ENCODE results near the gene AMPD2. TPM values are rescaled to one million over a fixed set of nuclear protein-coding genes. Genes with fewer than 3 reads are reported as not detected.
A peak's percentile ranks its signal among the peaks of the same experiment; 100 is the strongest.

Gene AMPD2
- total and polyA plus RNA-seq, 2 experiments from 2014 or later: 61.3 to 79.3 TPM

- Histone ChIP-seq H3K4me1 (ENCODE audit: insufficient read depth) (peaks cover 13% of the 10 kb centered on the region), H3K27ac (no peak overlapping the region), H3K79me2 (ENCODE audit: insufficient read depth) (no peaks in the 10 kb centered on the region), H2AFZ (no peak overlapping the region), H3K36me3 (ENCODE audit: low read depth) (no peaks in the 10 kb centered on the region), H4K20me1 (ENCODE audit: insufficient read depth) (no peaks in the 10 kb centered on the region), H3K4me2 (ENCODE audit: unreplicated experiment) (no peak overlapping the region), H3K4me3 (no peak overlapping the region), H3K9ac (no peak overlapping the region), H3K27me3 (replicated peaks; ENCODE audit: insufficient read depth) (no peaks in the 10 kb centered on the region), H3K9me3 (ENCODE audit: low read depth) (no peaks in the 10 kb centered on the region), H3F3A (ENCODE audit: insufficient read depth) (peaks cover 13% of the 10 kb centered on the region), H3K9me2 (ENCODE audit: insufficient read depth) (no peaks in the 10 kb centered on the region)
- in situ Hi-C loops (cut with MboI): no loop called here
- 67 to 71% methylated on average over 8 to 9 of the region's 9 CpGs for WGBS, 2 experiments (ENCODE audit: low coverage in 1 of 2, low lambda C conversion rate in 2 of 2, missing lambda C conversion rate in 2 of 2)
- TF ChIP-seq EZH2 (IDR thresholded peaks at IDR 0.05; ENCODE audit: insufficient read depth, poor library complexity, severe bottlenecking) (no peak), EZH2phosphoT487 (IDR thresholded peaks at IDR 0.05; ENCODE audit: insufficient read depth, low read depth) (no peak)
- DNase-seq: no peak
These were observed 19.6 kb downstream of the AMPD2 start for GRCh38 chr1:109639063-109639840.

- 42 to 48% methylated on average over 6 of the region's 6 CpGs for WGBS, 2 experiments (ENCODE audit: low coverage in 1 of 2, low lambda C conversion rate in 2 of 2, missing lambda C conversion rate in 2 of 2)
- H3K79me2 ChIP-seq (ENCODE audit: insufficient read depth): no peaks in the 10 kb centered on the region
- no peaks in the 10 kb centered on the region for H4K20me1 ChIP-seq (ENCODE audit: insufficient read depth)
- H3K9me2 ChIP-seq (ENCODE audit: insufficient read depth): no peaks in the 10 kb centered on the region
- H3K27me3 ChIP-seq (replicated peaks; ENCODE audit: insufficient read depth): no peaks in the 10 kb centered on the region
- peaks cover 13% of the 10 kb centered on the region for H3K4me1 ChIP-seq (ENCODE audit: insufficient read depth)
- no peak overlapping the region for H3K4me3 ChIP-seq
- H3F3A ChIP-seq (ENCODE audit: insufficient read depth): peaks cover 13% of the 10 kb centered on the region
- H3K4me2 ChIP-seq (ENCODE audit: unreplicated experiment): no peak overlapping the region
- no peak overlapping the region for H3K27ac ChIP-seq
- no peak for TF ChIP-seq EZH2 (IDR thresholded peaks at IDR 0.05; ENCODE audit: insufficient read depth, poor library complexity, severe bottlenecking)
- no peak for TF ChIP-seq EZH2phosphoT487 (IDR thresholded peaks at IDR 0.05; ENCODE audit: insufficient read depth, low read depth)
- H2AFZ ChIP-seq: no peak overlapping the region
- no peaks in the 10 kb centered on the region for H3K9me3 ChIP-seq (ENCODE audit: low read depth)
- in situ Hi-C loops (cut with MboI): loop anchor here (10.0 kb wide), 2 partner anchors 115 to 345 kb away; partner anchors contain the start of gene AHCYL1
- H3K9ac ChIP-seq: no peak overlapping the region
- no peaks in the 10 kb centered on the region for H3K36me3 ChIP-seq (ENCODE audit: low read depth)
- DNase-seq: no peak
These were observed 20.2 kb downstream of the AMPD2 start for GRCh38 chr1:109639841-109640184.

- DNase-seq: peak; percentile 69
- no peaks in the 10 kb centered on the region for H3K9me2 ChIP-seq (ENCODE audit: insufficient read depth)
- no peaks in the 10 kb centered on the region for H3K79me2 ChIP-seq (ENCODE audit: insufficient read depth)
- H3K4me2 ChIP-seq (ENCODE audit: unreplicated experiment): no peak overlapping the region
- H3K27me3 ChIP-seq (replicated peaks; ENCODE audit: insufficient read depth): no peaks in the 10 kb centered on the region
- in situ Hi-C loops (cut with MboI): loop anchor here (10.0 kb wide), 2 partner anchors 114 to 344 kb away; partner anchors contain the start of gene AHCYL1
- no peak overlapping the region for H2AFZ ChIP-seq
- H3K4me3 ChIP-seq: no peak overlapping the region
- peaks cover 9% of the 10 kb centered on the region for H3F3A ChIP-seq (ENCODE audit: insufficient read depth)
- 28 to 30% methylated on average over 5 of the region's 5 CpGs for WGBS, 2 experiments (ENCODE audit: low coverage in 1 of 2, low lambda C conversion rate in 2 of 2, missing lambda C conversion rate in 2 of 2)
- no peaks in the 10 kb centered on the region for H3K36me3 ChIP-seq (ENCODE audit: low read depth)
- peaks cover 13% of the 10 kb centered on the region for H3K4me1 ChIP-seq (ENCODE audit: insufficient read depth)
- TF ChIP-seq EZH2phosphoT487 (IDR thresholded peaks at IDR 0.05; ENCODE audit: insufficient read depth, low read depth) (no peak), EZH2 (IDR thresholded peaks at IDR 0.05; ENCODE audit: insufficient read depth, poor library complexity, severe bottlenecking) (no peak)
- no peaks in the 10 kb centered on the region for H3K9me3 ChIP-seq (ENCODE audit: low read depth)
- H3K27ac ChIP-seq: no peak overlapping the region
- no peak overlapping the region for H3K9ac ChIP-seq
- H4K20me1 ChIP-seq (ENCODE audit: insufficient read depth): no peaks in the 10 kb centered on the region
These were observed 20.7 kb downstream of the AMPD2 start for GRCh38 chr1:109640285-109640865.

GRCh38 chr1:109641078-109641740, 21.6 kb downstream of the AMPD2 start:
- H3F3A ChIP-seq (ENCODE audit: insufficient read depth): peaks cover under 1% of the 10 kb centered on the region; the same call in 1 of the 2 replicates
- H4K20me1 ChIP-seq (ENCODE audit: insufficient read depth): no peaks in the 10 kb centered on the region
- H2AFZ ChIP-seq: no peak overlapping the region
- H3K9ac ChIP-seq: no peak overlapping the region
- no peaks in the 10 kb centered on the region for H3K36me3 ChIP-seq (ENCODE audit: low read depth)
- H3K9me3 ChIP-seq (ENCODE audit: low read depth): no peaks in the 10 kb centered on the region
- in situ Hi-C loops (cut with MboI): loop anchor here (10.0 kb wide), 2 partner anchors 114 to 344 kb away; partner anchors contain the start of gene AHCYL1
- no peaks in the 10 kb centered on the region for H3K79me2 ChIP-seq (ENCODE audit: insufficient read depth)
- peaks cover 6% of the 10 kb centered on the region for H3K4me1 ChIP-seq (ENCODE audit: insufficient read depth)
- no peak overlapping the region for H3K4me3 ChIP-seq
- 41 to 49% methylated on average over 2 of the region's 2 CpGs for WGBS, 2 experiments (ENCODE audit: low coverage in 1 of 2, low lambda C conversion rate in 2 of 2, missing lambda C conversion rate in 2 of 2)
- no peaks in the 10 kb centered on the region for H3K27me3 ChIP-seq (replicated peaks; ENCODE audit: insufficient read depth)
- H3K27ac ChIP-seq: no peak overlapping the region
- H3K4me2 ChIP-seq (ENCODE audit: unreplicated experiment): no peak overlapping the region
- no peak for TF ChIP-seq EZH2 (IDR thresholded peaks at IDR 0.05; ENCODE audit: insufficient read depth, poor library complexity, severe bottlenecking)
- TF ChIP-seq EZH2phosphoT487 (IDR thresholded peaks at IDR 0.05; ENCODE audit: insufficient read depth, low read depth): no peak
- no peak for DNase-seq
- H3K9me2 ChIP-seq (ENCODE audit: insufficient read depth): no peaks in the 10 kb centered on the region
